ENCODE measurements around the gene GMNN.

The GMNN gene

DNA sequence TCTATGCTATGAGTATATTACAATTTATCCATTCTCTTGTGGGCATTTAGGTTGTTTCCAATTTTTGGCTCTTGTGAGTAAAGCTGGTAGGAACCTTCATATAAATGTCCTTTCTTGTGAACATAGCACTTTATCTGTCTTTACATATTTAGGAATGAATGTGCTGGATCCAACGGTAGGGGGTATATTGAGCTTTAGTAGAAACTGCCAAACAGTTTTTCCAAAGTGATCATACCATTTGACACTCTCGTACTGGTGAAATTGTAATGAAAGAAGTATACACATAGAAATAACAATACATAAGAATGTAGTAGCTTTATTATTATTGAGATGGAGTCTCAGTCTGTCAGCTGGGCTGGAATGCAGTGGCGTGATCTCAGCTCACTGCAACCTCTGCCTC is 54.9 kb downstream of the GMNN start:
- POLR2A ChIA-PET, result no interaction called here
- CTCF ChIA-PET, result interaction anchor here (1.1 to 1.3 kb wide), 2 partner anchors 31 to 157 kb away, joined by 3 to 4 read pairs; partner anchors contain the start of gene ARMH2
- DNase-seq (ENCODE audit: extremely low spot score), result no peak
- TF ChIP-seq, protein P1, sequence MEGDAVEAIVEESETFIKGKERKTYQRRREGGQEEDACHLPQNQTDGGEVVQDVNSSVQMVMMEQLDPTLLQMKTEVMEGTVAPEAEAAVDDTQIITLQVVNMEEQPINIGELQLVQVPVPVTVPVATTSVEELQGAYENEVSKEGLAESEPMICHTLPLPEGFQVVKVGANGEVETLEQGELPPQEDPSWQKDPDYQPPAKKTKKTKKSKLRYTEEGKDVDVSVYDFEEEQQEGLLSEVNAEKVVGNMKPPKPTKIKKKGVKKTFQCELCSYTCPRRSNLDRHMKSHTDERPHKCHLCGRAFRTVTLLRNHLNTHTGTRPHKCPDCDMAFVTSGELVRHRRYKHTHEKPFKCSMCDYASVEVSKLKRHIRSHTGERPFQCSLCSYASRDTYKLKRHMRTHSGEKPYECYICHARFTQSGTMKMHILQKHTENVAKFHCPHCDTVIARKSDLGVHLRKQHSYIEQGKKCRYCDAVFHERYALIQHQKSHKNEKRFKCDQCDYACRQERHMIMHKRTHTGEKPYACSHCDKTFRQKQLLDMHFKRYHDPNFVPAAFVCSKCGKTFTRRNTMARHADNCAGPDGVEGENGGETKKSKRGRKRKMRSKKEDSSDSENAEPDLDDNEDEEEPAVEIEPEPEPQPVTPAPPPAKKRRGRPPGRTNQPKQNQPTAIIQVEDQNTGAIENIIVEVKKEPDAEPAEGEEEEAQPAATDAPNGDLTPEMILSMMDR (IDR thresholded peaks at IDR 0.05; ENCODE audit: control extremely low read depth, extremely low read depth, low read depth, missing control alignments), result no peak

DNA sequence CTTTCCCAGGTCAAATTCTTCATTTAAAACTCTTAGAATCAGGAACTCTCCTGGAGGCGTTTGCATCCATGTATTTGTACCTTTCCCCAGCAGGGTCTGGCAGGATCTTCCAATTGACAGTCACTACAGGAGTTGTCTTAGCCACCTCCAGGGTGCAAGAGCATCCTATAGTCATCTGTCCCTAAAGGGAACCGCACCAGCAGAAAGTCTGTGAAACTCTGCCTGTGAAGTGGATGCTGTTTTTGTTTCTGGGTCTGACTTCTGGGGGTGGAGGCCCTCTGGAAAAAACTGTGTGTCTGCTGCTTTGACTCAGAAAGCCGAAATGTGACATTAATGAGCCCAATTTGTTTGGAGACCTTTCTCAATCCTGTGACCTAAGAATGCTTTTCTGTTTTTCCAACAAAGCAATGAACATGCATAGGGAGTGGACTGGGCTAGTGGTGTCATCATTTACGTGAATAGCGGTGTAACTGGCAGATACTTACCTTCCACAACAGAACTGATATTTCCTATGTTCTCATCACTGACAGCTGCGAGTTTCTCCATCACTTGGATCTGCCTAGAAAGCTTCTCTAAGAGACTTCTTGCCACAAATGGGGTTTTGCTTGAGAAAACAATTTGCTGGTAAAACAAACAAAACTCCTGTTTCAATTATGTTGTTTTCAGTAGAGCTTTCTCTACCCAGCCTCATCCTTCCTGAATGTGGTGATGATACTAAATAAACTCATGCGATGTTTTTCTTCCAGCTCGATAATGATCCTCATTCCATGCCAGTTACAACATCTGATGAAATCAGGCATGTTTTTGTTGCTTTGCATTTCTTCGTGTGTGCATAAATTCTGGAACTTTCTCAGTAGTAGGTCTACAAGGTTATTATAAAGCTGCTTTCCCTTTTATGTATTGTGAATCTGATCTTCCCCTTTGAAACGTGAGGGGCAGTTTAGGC is 57.3 kb downstream of the GMNN start:
- DNase-seq (ENCODE audit: extremely low spot score), result no peak
- POLR2A ChIA-PET, result no interaction called here

DNA sequence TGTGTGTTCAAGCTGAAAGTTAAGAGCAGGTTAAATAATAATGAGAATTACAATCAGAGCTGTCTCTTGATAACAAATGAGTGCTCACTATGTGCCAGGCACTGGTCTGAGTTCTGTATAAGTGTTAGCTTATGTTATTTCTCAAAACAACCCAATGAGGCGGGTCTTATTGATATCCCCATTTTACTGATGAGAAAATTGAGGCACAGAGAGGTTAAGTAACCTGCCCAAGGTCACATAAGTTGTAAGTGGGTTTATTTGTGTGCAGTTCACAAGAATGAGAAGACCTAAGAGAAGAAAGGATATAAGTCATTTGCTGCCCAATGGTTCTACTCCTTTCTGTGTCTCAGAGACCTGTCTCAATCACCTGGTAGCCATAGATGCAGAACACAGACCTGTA is 58.1 kb downstream of the GMNN start:
- TF ChIP-seq, protein P1 (IDR thresholded peaks at IDR 0.05; ENCODE audit: control extremely low read depth, extremely low read depth, low read depth, missing control alignments), result no peak
- DNase-seq (ENCODE audit: extremely low spot score), result no peak
- POLR2A ChIA-PET, result no interaction called here
- CTCF ChIA-PET, result interaction anchor here (0.9 to 1.4 kb wide), 4 partner anchors 8 to 194 kb away, joined by 3 to 7 read pairs (median 4); no protein-coding TSS in a partner anchor

More for the DNA sequence above, 57.3 kb downstream of the GMNN start:
- CTCF ChIA-PET, result interaction anchor here (0.9 to 1.4 kb wide), 5 partner anchors 8 to 195 kb away, joined by 3 to 7 read pairs (median 3); no protein-coding TSS in a partner anchor
- TF ChIP-seq, protein P1 (IDR thresholded peaks at IDR 0.05; ENCODE audit: control extremely low read depth, extremely low read depth, low read depth, missing control alignments), result no peak

DNA sequence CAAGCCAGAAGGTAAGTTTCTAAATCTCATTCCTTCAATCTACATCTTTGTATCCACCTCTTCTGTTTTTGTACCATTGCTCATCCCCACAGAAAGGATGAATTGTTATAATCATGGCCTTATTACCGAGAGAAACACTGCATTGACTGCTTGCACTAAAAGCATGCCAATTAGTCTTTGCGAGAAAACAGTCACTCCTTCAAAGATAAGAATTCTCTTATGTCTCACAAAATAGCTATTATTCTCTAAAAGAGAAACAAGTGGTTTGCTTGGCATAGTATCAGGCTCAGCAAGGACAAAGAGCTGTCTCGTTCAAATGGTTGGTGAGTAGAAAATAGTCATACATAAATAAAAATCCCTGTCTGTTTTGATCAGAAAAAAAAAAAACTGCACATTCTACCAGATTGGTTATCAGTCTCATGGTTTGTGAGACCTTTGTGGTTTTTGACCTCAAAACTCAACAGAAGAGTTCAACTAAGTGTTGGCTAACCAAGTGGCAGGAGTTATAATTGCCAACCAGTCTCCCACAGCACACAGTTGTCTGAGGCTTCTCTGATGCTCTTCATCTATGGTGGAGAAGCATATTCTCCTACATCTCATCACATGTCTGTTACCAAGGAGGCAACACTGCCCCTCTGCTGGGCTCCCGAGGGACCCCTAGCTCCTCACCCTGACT is 59.1 kb downstream of the GMNN start:
- TF ChIP-seq, protein P1 (IDR thresholded peaks at IDR 0.05; ENCODE audit: control extremely low read depth, extremely low read depth, low read depth, missing control alignments), result no peak
- ChIA-PET POLR2A (no interaction called here), CTCF (interaction anchor here (0.7 to 1.5 kb wide), 4 partner anchors 16 to 158 kb away, joined by 3 to 7 read pairs (median 4); no protein-coding TSS in a partner anchor)
- no peak for DNase-seq (ENCODE audit: extremely low spot score)

All from GM10248 (cell line).